Activated T-helper 9 cell treated with anti-CD3 and anti-CD28 coated beads, Interleukin-2, amount 50 U/mL, for 16 hours (primary cell): ENCODE data around the gene TGM5.
"Not testable (repeated sequence)": the region's sequence is repeated elsewhere in the genome, so short reads cannot be mapped to it uniquely, and the experiment has no call there.

Experiments
- DNase-seq: peaks from one replicate; pipeline ENCODE4 v3.0.0-alpha.2; 2020; ENCODE audit warnings: low read depth

The TGM5 gene

DNA sequence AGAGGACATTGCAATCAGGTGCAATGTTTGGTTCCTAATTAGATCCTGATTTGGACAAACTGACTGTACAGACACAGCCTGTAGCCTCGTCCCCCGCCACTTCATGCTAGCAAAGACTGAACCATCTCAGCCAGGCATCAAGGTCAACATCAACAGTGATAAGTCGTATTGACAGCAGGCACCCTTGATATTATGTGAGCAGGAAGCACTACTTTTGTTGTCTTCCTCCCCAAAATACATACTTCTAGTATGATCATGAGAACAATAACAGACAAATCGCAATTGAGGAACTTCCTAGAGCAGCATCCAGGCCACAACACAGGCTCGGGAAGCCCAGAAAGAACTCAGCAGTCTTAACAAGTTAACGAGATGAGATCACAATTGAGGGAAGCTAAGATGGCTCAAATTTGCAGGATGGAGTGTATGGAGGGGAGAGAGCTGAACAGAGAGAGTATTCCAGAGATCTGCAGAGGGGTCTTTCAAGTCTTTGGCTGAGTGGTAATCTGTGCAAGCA lies 20.4 kb downstream of the TGM5 start:
- no peak for DNase-seq

- DNase-seq, result no peak
Measured at GRCh38 chr15:43244092-43244491, 22.6 kb downstream of the TGM5 start.

DNA sequence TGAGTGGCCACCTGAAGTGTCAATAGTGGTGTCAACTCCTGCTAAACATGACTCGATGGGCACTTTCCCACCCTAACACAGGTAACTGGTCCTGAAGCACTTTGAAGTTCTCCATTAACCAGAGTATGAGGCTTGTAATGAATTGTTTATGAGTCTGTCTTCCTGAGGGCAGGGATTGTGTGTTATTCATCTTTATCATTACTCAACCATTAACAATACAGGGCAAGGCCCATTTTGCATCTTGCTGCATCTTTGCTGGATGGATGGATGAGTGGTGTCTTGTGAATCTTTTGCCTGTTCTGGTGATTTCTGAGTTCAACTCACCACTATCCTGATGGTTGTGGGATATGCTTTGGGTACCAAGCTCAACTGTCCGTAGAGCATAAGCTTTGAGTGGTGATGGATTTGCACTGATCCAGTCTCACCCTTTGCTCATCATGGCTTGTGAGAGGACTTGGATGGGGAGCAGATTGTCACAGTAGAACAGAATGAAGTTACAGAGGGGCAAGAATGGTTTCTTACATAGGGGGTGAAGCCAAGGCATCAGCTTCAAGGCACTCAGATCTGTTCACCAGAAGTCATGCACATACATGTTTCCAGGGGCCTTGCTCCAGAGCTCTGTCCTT lies 23.6 kb downstream of the TGM5 start:
- DNase-seq, result no peak

- no peak for DNase-seq
Measured at GRCh38 chr15:43242616-43243015, 24.1 kb downstream of the TGM5 start.

DNA sequence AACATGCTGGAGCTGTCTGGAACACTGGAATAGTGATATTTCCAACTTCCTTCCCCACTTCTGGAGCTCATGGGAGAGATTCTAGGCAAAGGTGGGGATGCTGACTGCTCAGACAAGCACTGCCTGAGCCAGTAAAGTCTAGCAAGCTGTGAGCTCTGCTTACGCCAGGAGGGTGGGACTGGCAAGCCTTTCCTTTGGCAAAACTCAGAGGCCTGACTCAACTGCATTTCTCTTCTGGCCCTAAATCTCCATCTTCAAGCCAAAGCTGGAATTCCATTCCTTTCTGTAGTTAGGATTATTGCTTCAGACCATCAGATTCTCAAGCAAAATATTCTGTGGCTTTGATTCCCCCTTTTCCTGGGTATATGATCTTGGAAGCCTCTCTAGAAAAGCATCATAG lies 25.6 kb downstream of the TGM5 start:
- no peak for DNase-seq

DNA sequence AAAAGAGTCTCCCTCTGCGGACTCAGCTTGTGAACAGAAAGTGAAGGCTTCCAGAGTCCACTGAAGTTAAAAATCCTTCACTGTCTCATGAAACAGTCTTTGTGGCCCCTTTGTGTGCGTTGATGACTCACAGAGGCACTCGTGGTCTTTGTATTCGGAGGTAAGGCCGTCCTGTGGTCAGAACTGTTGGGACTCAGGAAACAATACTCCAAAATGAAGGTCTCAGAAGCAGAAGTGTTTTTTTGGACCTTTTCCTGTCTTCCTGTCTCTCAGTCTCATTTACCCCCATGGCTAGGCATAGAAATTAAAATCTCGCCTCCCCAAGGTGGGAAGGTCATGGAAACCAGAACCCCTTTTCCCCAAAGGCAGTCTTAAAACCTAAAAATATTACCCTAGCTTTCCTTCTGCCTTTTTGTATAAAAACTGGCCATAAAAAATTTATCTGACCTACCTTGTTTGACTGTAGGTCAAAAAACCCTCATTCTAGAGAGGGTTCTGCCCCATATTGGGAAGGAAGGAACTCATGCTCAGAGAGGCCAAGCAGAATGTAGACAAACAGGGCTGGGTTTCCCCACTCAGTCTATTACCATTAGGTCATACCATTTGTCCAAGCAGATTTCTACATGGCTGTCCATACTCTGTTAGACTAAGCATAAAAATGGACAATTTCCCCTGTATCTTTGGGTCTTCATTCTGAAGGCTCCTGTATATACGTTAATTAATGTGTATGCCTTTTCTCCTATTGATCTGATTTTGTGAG lies 26.8 kb downstream of the TGM5 start:
- no peak for DNase-seq

DNA sequence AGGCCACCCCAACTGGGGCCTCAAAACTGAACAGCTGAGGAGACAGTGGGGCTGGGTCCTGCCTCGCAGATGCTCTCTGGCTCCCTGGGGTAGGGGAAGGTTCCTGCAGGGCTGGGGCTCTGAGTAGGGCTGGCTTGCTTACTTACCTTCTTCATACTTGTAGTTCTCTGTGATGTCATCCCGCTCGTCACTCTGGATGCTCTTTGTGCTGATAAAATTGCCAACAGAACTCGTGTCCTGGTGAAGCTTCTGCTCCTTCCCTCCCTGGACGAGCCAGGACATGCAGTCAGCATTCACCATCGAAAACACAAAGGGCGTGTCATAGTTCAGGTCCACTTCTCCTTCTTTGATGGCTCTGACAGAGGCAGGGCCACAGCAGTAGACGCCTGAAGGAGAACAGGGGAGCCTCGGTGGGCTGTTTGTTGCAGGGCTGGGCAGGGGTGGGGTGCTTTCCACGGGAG lies 28.0 kb downstream of the TGM5 start:
- no peak for DNase-seq

GRCh38 chr15:43237842-43238470 lies 28.8 kb downstream of the TGM5 start:
- no peak for DNase-seq

GRCh38 chr15:43235536-43235935 lies 31.2 kb downstream of the TGM5 start:
- no peak for DNase-seq

GRCh38 chr15:43232289-43232874 lies 34.3 kb downstream of the TGM5 start:
- DNase-seq, result no peak

DNA sequence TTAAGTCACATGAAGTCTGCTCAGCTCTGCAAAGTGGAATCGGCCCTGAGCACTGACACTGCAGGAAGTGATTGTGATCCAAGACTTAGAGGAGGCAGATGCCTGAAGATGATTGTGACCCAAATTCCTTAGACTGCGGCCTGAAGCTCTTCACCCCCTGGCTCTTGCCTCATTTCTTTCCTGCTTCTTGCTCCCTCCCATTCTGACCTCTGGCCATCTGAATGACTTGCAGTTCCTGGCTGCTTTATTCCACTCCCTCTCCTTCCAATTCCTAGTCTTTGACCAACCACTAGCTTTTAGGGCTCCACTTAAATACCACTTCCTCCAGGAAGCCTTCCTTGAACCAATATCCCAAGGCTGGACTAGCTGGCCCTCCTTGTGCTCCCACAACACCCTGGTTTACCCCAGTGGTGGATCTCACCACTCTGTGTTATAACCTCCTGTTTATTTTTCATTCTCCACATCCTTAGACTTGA lies 36.0 kb downstream of the TGM5 start:
- no peak for DNase-seq

- DNase-seq, result no peak
Measured at GRCh38 chr15:43229977-43230376, 36.8 kb downstream of the TGM5 start.

GRCh38 chr15:43226436-43227305 lies 40.1 kb downstream of the TGM5 start:
- DNase-seq, result no peak

DNA sequence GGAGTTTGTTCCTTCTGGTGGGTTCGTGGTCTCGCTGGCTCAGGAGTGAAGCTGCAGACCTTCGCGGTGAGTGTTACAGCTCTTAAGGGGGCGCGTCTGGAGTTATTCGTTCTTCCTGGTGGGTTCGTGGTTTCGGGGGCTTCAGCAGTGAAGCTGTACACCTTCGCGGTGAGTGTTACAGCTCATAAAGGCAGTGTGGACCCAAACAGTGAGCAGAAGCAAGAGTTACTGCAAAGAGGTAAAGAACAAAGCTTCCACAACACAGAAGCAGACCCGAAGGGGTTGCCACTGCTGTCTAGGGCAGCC lies 40.8 kb downstream of the TGM5 start:
- DNase-seq, result not testable (repeated sequence)

DNA sequence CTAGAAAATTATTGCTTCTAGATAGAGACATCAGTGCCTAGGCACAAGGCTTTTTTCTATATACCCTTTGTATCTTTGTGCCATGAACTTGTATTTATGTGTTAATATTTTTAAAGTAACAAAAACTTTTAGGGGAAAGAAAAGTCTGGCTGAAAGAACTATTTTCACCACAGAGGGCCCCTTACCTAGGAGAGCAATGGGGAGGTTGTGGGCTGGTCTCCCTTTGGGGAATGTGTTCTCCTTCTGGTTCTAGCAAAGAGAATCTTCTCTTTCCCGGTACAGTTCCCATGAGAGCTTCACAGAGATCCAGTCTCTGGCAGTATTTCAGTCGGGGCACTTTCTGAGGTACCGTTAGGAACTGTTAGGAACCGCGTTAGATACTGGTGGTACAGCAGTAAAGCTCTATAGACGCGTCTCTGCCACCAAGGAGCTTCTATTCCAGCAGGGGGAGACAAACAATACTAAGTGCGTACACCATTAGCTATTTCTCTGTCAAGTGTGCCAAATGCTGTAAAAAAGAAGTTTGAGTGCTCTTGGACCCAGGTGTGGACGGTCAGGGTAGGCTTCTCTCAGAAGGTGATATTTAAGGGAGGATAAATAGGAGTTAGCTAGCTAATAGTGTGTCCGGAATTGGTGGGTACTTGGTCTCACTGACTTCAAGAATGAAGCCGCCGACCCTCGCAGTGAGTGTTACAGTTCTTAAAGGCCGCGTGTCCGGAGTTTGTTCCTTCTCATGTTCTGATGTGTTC lies 41.4 kb downstream of the TGM5 start:
- no peak for DNase-seq

- no peak for DNase-seq
Measured at GRCh38 chr15:43221422-43221821, 45.3 kb downstream of the TGM5 start.

DNA sequence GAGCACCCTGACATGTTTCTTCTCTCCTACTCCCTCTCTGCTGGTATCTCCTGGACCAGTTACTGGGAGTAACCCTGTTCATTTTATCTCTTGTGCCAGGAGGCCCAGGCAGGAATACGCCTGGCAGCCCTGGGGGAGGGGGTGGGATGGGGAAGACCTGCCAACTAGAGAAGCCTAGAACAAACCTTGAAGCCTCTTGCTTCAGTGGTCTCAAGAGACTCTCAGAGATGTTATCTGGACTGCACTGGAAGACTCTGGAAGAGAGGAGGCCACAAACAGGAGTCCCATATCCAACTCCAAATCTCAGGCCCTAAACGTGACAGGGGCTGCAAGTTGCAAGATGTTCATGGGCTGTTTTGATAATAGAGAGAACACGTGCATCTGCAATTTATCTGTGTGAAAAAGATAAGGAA lies 45.7 kb downstream of the TGM5 start, which contains the start of gene EPB42:
Gene EPB42 (minus strand): TSS at position 28 of the 413 bp plus-strand sequence. CDS start 193 bp downstream, outside the sequence.
- no peak for DNase-seq

DNA sequence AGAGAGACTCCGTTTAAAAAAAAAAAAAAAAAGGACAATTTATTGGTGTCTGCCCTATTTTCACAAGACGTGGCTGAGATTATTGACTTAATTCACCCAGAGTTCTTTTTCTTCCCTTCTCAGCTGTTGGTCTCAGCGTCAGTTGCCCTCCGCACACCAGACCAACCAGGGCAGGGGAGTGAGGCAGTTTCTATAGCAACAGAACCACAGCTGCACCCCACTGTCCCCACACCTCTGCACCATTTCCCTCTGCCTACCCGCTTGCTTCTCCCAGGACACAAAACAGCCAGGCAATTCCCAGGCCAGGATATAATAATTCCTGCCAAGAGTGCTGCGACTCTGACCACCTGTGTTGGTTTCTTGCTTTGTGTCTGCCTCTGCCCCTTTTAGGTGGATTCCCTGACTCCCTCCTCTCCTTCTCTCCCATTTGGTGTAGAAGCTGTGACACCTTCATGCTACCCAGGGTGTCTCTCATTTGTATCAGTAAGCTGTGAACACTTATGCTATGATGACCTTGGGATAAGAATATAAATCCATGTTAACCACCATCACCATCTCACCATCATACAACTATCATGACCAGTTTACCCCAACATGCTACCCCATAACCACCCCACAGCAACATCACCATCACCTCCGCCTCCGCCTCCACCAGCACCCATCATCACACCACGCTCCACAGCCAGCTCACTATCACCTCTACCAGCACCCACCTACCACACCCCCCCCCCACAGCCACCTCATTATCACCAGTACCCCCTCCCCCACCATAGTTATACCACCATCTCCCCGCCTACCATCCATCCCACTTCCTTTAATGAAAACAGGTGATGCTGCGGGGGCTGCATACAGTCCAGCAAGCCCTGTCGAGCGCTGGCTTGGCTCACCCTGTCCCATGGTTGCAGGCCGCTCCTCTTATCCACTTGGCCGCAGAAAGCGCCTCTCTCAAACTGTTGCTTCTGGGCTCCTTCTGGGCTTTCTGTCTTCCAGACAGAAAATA lies 46.5 kb downstream of the TGM5 start:
- DNase-seq, result no peak

- DNase-seq, result no peak
Measured at GRCh38 chr15:43218908-43219706, 47.6 kb downstream of the TGM5 start.
